ENCODE results near the gene TCTA. TPM values are rescaled to one million over a fixed set of nuclear protein-coding genes. Genes with fewer than 3 reads are reported as not detected.

Gene TCTA
- total and polyA plus RNA-seq, 9 of the 15 experiments (the other 6 are each of a cell fraction or from before 2014, with no cell fraction given): 4.0 to 15.4 (median 8.2) TPM

- TF ChIP-seq EGR1 (conservative IDR thresholded peaks at IDR 0.05): 0 out of 2 replicates have a peak, but pooled peaks have one; percentile 18
- TF ChIP-seq, protein P1, sequence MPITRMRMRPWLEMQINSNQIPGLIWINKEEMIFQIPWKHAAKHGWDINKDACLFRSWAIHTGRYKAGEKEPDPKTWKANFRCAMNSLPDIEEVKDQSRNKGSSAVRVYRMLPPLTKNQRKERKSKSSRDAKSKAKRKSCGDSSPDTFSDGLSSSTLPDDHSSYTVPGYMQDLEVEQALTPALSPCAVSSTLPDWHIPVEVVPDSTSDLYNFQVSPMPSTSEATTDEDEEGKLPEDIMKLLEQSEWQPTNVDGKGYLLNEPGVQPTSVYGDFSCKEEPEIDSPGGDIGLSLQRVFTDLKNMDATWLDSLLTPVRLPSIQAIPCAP (CRISPR knock-in tag; IDR thresholded peaks at IDR 0.05; ENCODE audit: borderline replicate concordance): no peak
These were observed 562 bp downstream of the TCTA start (continued) for GRCh38 chr3:49412632-49413337.

DNA sequence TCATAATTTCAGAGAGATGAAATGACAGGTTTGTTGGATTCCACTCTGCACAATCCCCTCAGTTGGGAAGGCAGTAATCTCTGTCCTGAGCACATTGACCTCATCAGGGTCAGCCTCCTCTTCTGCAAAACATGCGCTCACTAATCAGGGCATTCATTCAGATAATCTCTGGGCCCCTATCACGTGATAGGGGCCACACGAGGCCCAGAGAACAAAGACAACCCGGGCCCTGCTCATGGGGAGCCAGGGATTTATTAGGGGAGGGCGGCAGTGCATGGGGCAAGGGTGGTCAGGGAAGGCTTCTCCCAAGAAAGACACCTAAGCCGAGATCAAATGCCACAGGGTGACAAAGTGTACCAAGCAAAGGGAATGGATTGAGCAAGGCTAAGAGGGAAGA, 1.1 kb downstream of the TCTA start:
- 29% methylated on average over 6 of the region's 6 CpGs for WGBS (ENCODE audit: insufficient coverage, low coverage, missing lambda C conversion rate)
- POLR2A ChIA-PET: interaction anchor here (0.8 to 1.2 kb wide), 2 partner anchors 15 to 16 kb away, joined by 5 to 8 read pairs; partner anchors contain the start of gene NICN1
- TF ChIP-seq, protein P2, sequence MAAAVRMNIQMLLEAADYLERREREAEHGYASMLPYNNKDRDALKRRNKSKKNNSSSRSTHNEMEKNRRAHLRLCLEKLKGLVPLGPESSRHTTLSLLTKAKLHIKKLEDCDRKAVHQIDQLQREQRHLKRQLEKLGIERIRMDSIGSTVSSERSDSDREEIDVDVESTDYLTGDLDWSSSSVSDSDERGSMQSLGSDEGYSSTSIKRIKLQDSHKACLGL (CRISPR knock-in tag; IDR thresholded peaks at IDR 0.05; ENCODE audit: borderline replicate concordance, poor library complexity, severe bottlenecking): no peak
- TF ChIP-seq TRIM24 (IDR thresholded peaks at IDR 0.05) (no peak), CBFB (CRISPR knock-in tag; IDR thresholded peaks at IDR 0.05) (no peak), SP1 (CRISPR knock-in tag; IDR thresholded peaks at IDR 0.05) (no peak), GMEB1 (CRISPR knock-in tag; IDR thresholded peaks at IDR 0.05) (no peak), BHLHE40 (IDR thresholded peaks at IDR 0.05; ENCODE audit: low read length) (0 out of 2 replicates have a peak, but pooled peaks have one; percentile 7), STAG1 (CRISPR knock-in tag; IDR thresholded peaks at IDR 0.05; ENCODE audit: borderline replicate concordance) (no peak)
- TF ChIP-seq, protein P3, sequence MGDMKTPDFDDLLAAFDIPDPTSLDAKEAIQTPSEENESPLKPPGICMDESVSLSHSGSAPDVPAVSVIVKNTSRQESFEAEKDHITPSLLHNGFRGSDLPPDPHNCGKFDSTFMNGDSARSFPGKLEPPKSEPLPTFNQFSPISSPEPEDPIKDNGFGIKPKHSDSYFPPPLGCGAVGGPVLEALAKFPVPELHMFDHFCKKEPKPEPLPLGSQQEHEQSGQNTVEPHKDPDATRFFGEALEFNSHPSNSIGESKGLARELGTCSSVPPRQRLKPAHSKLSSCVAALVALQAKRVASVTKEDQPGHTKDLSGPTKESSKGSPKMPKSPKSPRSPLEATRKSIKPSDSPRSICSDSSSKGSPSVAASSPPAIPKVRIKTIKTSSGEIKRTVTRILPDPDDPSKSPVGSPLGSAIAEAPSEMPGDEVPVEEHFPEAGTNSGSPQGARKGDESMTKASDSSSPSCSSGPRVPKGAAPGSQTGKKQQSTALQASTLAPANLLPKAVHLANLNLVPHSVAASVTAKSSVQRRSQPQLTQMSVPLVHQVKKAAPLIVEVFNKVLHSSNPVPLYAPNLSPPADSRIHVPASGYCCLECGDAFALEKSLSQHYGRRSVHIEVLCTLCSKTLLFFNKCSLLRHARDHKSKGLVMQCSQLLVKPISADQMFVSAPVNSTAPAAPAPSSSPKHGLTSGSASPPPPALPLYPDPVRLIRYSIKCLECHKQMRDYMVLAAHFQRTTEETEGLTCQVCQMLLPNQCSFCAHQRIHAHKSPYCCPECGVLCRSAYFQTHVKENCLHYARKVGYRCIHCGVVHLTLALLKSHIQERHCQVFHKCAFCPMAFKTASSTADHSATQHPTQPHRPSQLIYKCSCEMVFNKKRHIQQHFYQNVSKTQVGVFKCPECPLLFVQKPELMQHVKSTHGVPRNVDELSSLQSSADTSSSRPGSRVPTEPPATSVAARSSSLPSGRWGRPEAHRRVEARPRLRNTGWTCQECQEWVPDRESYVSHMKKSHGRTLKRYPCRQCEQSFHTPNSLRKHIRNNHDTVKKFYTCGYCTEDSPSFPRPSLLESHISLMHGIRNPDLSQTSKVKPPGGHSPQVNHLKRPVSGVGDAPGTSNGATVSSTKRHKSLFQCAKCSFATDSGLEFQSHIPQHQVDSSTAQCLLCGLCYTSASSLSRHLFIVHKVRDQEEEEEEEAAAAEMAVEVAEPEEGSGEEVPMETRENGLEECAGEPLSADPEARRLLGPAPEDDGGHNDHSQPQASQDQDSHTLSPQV (IDR thresholded peaks at IDR 0.05): no peak
- TF ChIP-seq, protein P4, sequence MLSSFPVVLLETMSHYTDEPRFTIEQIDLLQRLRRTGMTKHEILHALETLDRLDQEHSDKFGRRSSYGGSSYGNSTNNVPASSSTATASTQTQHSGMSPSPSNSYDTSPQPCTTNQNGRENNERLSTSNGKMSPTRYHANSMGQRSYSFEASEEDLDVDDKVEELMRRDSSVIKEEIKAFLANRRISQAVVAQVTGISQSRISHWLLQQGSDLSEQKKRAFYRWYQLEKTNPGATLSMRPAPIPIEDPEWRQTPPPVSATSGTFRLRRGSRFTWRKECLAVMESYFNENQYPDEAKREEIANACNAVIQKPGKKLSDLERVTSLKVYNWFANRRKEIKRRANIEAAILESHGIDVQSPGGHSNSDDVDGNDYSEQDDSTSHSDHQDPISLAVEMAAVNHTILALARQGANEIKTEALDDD (IDR thresholded peaks at IDR 0.05): no peak

More for the DNA sequence above, 1.1 kb downstream of the TCTA start:
- no peaks in the 10 kb centered on the region for H3K9me3 ChIP-seq (replicated peaks; ENCODE audit: control insufficient read depth, insufficient read depth, low read depth, low read length)
- in situ Hi-C loops (cut with MboI): no loop called here
- no peaks in the 10 kb centered on the region for H3K9me1 ChIP-seq (ENCODE audit: control insufficient read depth, insufficient read depth, low read length)
- no peak for ATAC-seq
- H4K20me1 ChIP-seq (replicated peaks; ENCODE audit: control insufficient read depth, insufficient read depth, low read length): peaks cover 13% of the 10 kb centered on the region; the same call in 1 of the 2 replicates
- H3K4me1 ChIP-seq (replicated peaks in 1 of 2; ENCODE audit: control insufficient read depth in 2 of 2, insufficient read depth in 2 of 2, low read length in 2 of 2): peaks cover 22 to 26% of the 10 kb centered on the region in 2 experiments; a peak in 4 of 5 replicates
- peak overlapping the region; percentile 91 for H3K4me3 ChIP-seq
- peaks cover 51% of the 10 kb centered on the region for H3K79me2 ChIP-seq (ENCODE audit: control insufficient read depth, insufficient read depth, low read length)
- no peaks in the 10 kb centered on the region for H3K27me3 ChIP-seq (ENCODE audit: control insufficient read depth in 2 of 2, insufficient read depth in 2 of 2, low read length in 2 of 2)
- 0 out of 2 replicates have a peak overlapping the region, but pooled peaks have one; percentile 24 for H2AFZ ChIP-seq (ENCODE audit: low read depth, low read length)
- BruUV-seq (replicated peaks): no TSS peak
- FAIRE-seq: no peak
- DNase-seq (ENCODE audit: extremely low read depth in 1 of 4, low spot score in 3 of 4): peak in 2 of 4 experiments; percentile 4 to 32
- intact Hi-C loops (cut with micrococcal nuclease): loop anchor here (2.0 kb wide), 1 partner anchor 73 kb away; the partner anchor contains the start of gene USP4
- H3K36me3 ChIP-seq (ENCODE audit: control insufficient read depth, insufficient read depth, low read length): peaks cover 23% of the 10 kb centered on the region; the same call in 2 of the 3 replicates
- peak overlapping the region; percentile 96; a peak in 3 of 4 replicates for H3K9ac ChIP-seq (ENCODE audit: insufficient read depth in 1 of 2, low read depth in 2 of 2, low read length in 2 of 2)
- CTCF ChIA-PET (ENCODE audit: low intra/inter-chr PET ratio): no interaction called here
- H3K27ac ChIP-seq (ENCODE audit: extremely low read depth, low read depth, low read length): peak overlapping the region; percentile 96; the same call in 1 of the 3 replicates
- peak overlapping the region; percentile 94 for H3K4me2 ChIP-seq (ENCODE audit: insufficient read depth, low read length)

All from K562 (cell line).